ENCODE results near the gene USP40.

DNA sequence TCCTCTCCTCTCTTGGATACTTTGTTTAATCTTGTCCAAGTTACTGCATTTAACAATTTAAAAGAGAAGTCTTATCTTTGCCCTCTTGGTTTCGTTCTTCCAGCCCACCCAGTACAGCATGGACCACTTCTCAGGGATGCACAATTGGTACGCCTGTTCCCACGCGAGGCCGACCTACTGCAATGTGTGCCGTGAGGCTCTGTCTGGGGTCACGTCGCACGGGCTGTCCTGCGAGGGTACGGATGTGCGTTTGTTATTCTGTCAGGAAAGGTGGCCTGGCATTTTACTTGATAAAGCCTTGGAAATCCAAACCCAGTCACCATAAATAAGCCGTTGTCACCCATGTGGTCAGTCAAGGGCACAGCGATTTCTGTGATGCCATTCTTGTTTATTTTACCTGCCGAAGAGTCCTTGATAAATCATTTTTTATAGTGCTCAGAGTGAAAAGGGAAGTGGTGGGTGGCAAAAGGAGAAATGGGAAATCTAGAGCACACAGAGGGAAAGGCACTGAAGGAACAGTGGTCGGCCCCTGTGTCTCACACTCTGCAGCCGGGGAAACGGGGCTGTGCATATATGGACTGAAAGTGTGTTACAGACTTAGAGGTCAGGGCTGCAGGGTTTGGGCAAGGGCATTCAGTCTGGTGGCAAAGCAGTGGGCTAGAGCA lies 131.8 kb downstream of the USP40 start:
- TF ChIP-seq ZFX (IDR thresholded peaks at IDR 0.05) (no peak), CTCF (conservative IDR thresholded peaks at IDR 0.05) (no peak)

All from C4-2B (cell line).